Nephron (organoid): ENCODE measurements around the gene ASCC1.
A peak's percentile ranks its signal among the peaks of the same experiment; 100 is the strongest.

Experiments
- H3K27ac Mint-ChIP-seq, 3 experiments: 2 replicates each; pipeline ENCODE4 v1.8.0; 2020; ENCODE audit warnings: mixed read lengths in 3 of 3, mild to moderate bottlenecking in 2 of 3, moderate library complexity in 1 of 3
- H3K27me3 Mint-ChIP-seq: 2 replicates; pipeline ENCODE4 v1.8.0; 2021; ENCODE audit warnings: low read depth, mild to moderate bottlenecking, moderate library complexity, mixed read lengths
- H3K36me3 Mint-ChIP-seq: 2 replicates; pipeline ENCODE4 v1.8.0; 2020; ENCODE audit warnings: low read depth, mixed read lengths
- H3K4me1 Mint-ChIP-seq: 2 replicates; pipeline ENCODE4 v1.8.0; 2020; ENCODE audit warnings: mixed read lengths
- H3K4me3 Mint-ChIP-seq, 3 experiments: 2 replicates each; pipeline ENCODE4 v1.8.0; 2020; ENCODE audit warnings: mild to moderate bottlenecking in 3 of 3, mixed read lengths in 3 of 3, moderate library complexity in 2 of 3
- H3K9me3 Mint-ChIP-seq: 2 replicates; pipeline ENCODE4 v1.8.0; 2020; ENCODE audit warnings: mixed read lengths
- TF ChIP-seq, protein P1 (sequence below), 3 experiments: fragments of 200-600 bp; sonication (generic); IDR thresholded peaks; one replicate each; pipeline ENCODE4 v1.5.0; 2021; ENCODE audit warnings: antibody characterized with exemption in 3 of 3; ENCODE audit not compliant: unreplicated experiment in 3 of 3

The ASCC1 gene

DNA sequence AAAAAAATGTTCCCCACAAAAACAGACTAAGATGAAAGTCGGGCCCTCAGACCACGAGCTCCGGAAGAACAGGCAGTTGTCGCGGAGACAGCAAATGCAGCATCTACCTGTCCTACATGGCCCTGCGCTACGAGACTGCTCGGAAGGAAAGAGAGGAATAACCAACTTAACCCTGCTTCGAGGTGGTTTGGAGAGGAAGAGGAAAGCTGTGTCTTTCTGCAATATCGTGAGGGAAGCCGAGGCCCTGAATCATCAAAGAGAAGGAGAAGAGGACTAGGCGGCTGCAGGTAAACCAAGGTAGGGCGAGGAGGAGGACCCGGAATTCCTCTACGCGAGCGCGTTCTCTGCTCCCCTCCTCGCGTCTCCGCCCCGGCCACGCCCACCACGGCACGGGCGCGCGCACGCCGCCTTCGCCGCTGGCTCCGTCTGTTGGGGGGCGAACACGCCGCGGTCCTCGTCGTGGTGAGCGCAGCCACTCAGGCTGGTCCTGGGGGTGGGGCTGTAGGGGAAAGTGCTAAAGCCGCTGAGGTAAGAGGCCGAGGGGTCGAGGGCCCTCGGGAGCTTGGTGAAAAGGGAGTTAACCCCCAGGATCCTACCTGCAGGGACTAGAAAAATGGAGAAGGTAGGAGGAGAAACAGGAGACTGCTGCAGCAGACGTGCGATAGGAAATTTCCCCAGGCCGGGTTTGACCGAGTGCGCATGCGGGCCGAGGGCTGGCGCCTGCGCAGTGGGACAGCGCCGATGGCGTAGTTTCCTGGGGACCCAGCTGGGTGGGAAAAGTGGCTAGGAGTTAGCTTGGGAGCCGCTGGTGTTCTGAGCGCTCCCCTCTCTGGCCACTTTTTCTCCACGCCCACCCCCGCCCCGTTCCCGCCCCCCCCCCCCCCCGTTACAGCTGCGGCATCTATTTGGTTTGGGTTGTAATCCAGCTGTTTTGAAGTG is at the start of gene ASCC1, which contains the start of gene ANAPC16:
TSS of gene ASCC1 (minus strand) at position 666 of the 939 bp plus-strand sequence. CDS start 2,978 bp downstream, outside the sequence.
TSS of gene ANAPC16 (plus strand) at position 402 of the 939 bp plus-strand sequence. CDS start 7,903 bp downstream, outside the sequence.
- Mint-ChIP-seq H3K36me3 (peaks cover 17% of the 10 kb centered on the region), H3K4me1 (peaks cover 41% of the 10 kb centered on the region), H3K9me3 (no peaks in the 10 kb centered on the region), H3K27me3 (no peaks in the 10 kb centered on the region), H3K4me3 (peak within 1 kb of the TSS; percentile 92 to 99 (median 98)), H3K27ac (peak within 1 kb of the TSS; percentile 94 to 100 (median 100))
- TF ChIP-seq, protein P1, sequence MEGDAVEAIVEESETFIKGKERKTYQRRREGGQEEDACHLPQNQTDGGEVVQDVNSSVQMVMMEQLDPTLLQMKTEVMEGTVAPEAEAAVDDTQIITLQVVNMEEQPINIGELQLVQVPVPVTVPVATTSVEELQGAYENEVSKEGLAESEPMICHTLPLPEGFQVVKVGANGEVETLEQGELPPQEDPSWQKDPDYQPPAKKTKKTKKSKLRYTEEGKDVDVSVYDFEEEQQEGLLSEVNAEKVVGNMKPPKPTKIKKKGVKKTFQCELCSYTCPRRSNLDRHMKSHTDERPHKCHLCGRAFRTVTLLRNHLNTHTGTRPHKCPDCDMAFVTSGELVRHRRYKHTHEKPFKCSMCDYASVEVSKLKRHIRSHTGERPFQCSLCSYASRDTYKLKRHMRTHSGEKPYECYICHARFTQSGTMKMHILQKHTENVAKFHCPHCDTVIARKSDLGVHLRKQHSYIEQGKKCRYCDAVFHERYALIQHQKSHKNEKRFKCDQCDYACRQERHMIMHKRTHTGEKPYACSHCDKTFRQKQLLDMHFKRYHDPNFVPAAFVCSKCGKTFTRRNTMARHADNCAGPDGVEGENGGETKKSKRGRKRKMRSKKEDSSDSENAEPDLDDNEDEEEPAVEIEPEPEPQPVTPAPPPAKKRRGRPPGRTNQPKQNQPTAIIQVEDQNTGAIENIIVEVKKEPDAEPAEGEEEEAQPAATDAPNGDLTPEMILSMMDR (IDR thresholded peaks at IDR 0.05; ENCODE audit: unreplicated experiment in 3 of 3), result no peak

DNA sequence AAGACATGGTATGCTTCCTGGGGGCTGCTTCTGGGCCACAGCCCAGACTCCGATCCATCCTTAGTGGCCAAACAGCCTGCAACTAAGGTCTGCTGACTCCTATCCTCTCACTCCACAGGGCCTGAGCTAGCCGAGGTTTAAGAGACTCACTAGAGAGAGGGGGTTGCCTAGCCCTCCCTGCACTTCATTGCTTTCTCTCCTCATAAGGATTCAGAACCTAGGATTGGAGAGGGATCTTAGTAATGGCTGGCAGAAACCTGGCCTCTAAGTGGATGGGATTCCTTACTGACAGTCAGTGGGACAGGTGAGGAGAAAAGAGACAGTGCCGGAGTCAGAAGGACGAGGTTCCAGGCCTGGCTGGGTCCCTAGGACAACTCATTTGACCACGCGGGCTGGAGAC is 49.4 kb upstream of the ASCC1 start:
- no peaks in the 10 kb centered on the region for H3K36me3 Mint-ChIP-seq
- H3K9me3 Mint-ChIP-seq, result no peaks in the 10 kb centered on the region
- no peaks in the 10 kb centered on the region for H3K27me3 Mint-ChIP-seq
- H3K4me3 Mint-ChIP-seq, result peak overlapping the region in 1 of 3 experiments; percentile 12
- H3K27ac Mint-ChIP-seq, result peak overlapping the region; percentile 88 to 98 (median 93)
- TF ChIP-seq, protein P1 (IDR thresholded peaks at IDR 0.05; ENCODE audit: unreplicated experiment in 3 of 3), result no peak
- peaks cover 40% of the 10 kb centered on the region for H3K4me1 Mint-ChIP-seq

DNA sequence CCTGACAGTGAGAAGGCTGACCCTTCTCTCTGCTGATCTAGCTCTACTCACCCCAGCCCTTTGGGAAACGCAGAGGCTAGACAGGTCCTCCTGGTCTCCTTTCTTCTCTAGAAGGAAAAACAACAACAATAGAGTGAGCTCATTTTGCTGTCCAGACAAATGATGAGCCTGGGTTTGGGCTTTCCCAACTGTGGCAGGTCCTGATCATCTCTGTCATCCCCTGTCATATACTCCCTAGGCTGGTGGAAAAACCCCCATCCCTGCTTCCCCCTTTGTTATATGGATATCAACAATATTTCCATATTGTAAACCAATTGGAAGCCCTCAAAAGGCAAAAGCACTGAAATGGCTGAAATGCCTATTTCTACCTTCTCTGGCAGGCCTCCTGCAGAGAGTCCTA is 48.5 kb upstream of the ASCC1 start:
- TF ChIP-seq, protein P1 (IDR thresholded peaks at IDR 0.05; ENCODE audit: unreplicated experiment in 3 of 3), result no peak
- no peaks in the 10 kb centered on the region for H3K9me3 Mint-ChIP-seq
- H3K27me3 Mint-ChIP-seq, result no peaks in the 10 kb centered on the region
- peak overlapping the region; percentile 88 to 98 (median 93) for H3K27ac Mint-ChIP-seq
- H3K4me3 Mint-ChIP-seq, result no peak overlapping the region
- peaks cover 46% of the 10 kb centered on the region for H3K4me1 Mint-ChIP-seq
- no peaks in the 10 kb centered on the region for H3K36me3 Mint-ChIP-seq

DNA sequence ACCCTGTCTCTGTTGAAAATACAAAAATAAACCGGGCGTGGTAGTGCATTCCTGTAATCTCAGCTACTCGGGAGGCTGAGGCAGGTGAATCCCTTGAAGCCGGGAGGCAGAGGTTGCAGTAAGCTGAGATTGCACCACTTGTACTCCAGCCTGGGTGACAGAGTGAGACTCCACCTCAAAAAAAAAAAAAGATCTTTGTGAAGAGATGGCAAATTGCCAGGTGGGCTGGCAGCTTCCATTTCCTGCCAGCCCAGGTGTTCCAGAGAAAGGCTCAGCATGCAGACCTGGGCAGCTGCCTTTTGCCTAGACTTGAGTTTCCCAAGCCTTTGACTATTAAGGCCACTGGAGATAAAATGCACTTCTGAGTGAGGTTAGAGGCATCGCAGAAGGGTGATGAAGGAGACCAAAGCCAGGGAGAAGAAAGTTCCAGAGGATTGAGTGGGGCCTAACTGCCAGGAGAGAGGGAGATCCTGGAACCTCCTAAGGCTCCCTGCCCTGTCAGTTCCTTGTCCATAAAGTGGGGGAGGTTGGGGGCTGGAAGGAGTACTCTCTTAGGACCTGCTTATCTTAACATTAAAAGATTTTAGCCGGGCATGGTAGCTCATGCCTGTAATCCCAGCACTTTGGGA is 47.7 kb upstream of the ASCC1 start:
- TF ChIP-seq, protein P1 (IDR thresholded peaks at IDR 0.05; ENCODE audit: unreplicated experiment in 3 of 3), result no peak
- peaks cover 54% of the 10 kb centered on the region for H3K4me1 Mint-ChIP-seq
- no peaks in the 10 kb centered on the region for H3K36me3 Mint-ChIP-seq
- peak overlapping the region; percentile 84 to 98 (median 93) for H3K27ac Mint-ChIP-seq
- no peaks in the 10 kb centered on the region for H3K27me3 Mint-ChIP-seq
- no peaks in the 10 kb centered on the region for H3K9me3 Mint-ChIP-seq
- H3K4me3 Mint-ChIP-seq, result no peak overlapping the region

- H3K4me1 Mint-ChIP-seq, result peaks cover 59% of the 10 kb centered on the region
- peak overlapping the region; percentile 99 to 100 (median 100) for H3K27ac Mint-ChIP-seq
- TF ChIP-seq, protein P1 (IDR thresholded peaks at IDR 0.05; ENCODE audit: unreplicated experiment in 3 of 3), result no peak
- H3K9me3 Mint-ChIP-seq, result no peaks in the 10 kb centered on the region
- H3K4me3 Mint-ChIP-seq, result peak overlapping the region; percentile 74 to 81 (median 79)
- H3K27me3 Mint-ChIP-seq, result peaks cover 3% of the 10 kb centered on the region
- H3K36me3 Mint-ChIP-seq, result no peaks in the 10 kb centered on the region
Observed at GRCh38 chr10:72261784-72262404, 45.8 kb upstream of the ASCC1 start.
